Hair follicular keratinocyte (primary cell): ENCODE data around the gene COTL1. TPM values are rescaled to one million over a fixed set of nuclear protein-coding genes. Genes with fewer than 3 reads are reported as not detected.

ENCODE experiments used
- total RNA-seq: library from RNA; depleted of rRNA; stranded (reverse); fragments of >200 nt; gene quantifications from 2 replicates; pipeline ENCODE4 v1.2.3, GENCODE V29; 2015

The COTL1 gene
- 209 and 287 TPM in 2 replicates for total RNA-seq

GRCh38 chr16:84617791-84618580 is at the start of gene COTL1:
COTL1 (minus strand) TSS chr16:84618078; CDS start chr16:84617914, 164 bp downstream.

GRCh38 chr16:84647828-84648594 is 30.1 kb upstream of the COTL1 start, which contains the start of gene KLHL36:
KLHL36 (plus strand) TSS chr16:84648511; CDS start chr16:84650868, 2,357 bp downstream.

Other genes starting within 250 kb of the COTL1 start
- gene ATP2C2, start 249.5 kb downstream of the COTL1 start, total RNA-seq: 0.70 and 1.4 TPM in 2 replicates
- gene MEAK7, start 113.4 kb downstream of the COTL1 start, total RNA-seq: 53.1 and 54.9 TPM in 2 replicates
- gene KLHL36, start 30.4 kb upstream of the COTL1 start, total RNA-seq: 39.9 and 58.4 TPM in 2 replicates
- 43.4 and 56.0 TPM in 2 replicates for gene USP10, start 81.9 kb upstream of the COTL1 start, total RNA-seq
- 0.70 and 1.1 TPM in 2 replicates for gene CRISPLD2, start 201.9 kb upstream of the COTL1 start, total RNA-seq